Measurements from ENCODE around the gene NDOR1. TPM values are rescaled to one million over a fixed set of nuclear protein-coding genes. Genes with fewer than 3 reads are reported as not detected.
A peak's percentile ranks its signal among the peaks of the same experiment; 100 is the strongest.

Gene NDOR1
- total RNA-seq, 1 donor from 2014 or later: 28.0 TPM

DNA sequence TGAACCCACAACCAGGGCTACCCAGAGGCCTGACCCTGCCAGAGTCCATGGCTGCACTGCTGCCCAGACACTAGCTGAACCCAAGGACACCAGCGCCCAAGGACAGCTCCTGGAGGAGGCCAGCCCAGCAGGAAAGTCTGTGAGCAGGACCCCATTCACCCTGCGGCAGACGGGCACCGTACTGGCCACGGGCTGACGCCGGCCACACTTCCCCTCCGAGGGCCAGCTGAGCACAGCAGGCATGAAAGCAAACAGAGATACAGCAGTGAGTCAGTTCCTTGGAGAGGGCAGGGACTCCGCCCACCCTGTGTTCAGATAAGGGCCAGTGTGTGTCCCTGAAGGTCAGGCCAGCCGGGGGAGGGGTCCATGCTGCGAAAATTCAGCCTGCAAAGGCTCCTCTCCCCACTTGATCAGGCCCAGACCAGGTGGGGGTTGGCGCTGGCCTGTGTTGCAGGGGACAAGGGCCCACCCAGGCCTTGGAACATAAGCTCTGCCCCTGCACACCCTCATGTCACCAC, 13.3 kb downstream of the NDOR1 start:
- Mint-ChIP-seq H3K4me1 (ENCODE audit: unreplicated experiment) (peaks cover 3% of the 10 kb centered on the region), H3K4me3 (peak overlapping the region; percentile 31), H3K27me3 (no peaks in the 10 kb centered on the region), H3K27ac (peak overlapping the region; percentile 43), H3K36me3 (no peaks in the 10 kb centered on the region), H3K9me3 (no peaks in the 10 kb centered on the region)
- DNase-seq (ENCODE audit: extremely low spot score, unreplicated experiment): no peak
- TF ChIP-seq, protein P1, sequence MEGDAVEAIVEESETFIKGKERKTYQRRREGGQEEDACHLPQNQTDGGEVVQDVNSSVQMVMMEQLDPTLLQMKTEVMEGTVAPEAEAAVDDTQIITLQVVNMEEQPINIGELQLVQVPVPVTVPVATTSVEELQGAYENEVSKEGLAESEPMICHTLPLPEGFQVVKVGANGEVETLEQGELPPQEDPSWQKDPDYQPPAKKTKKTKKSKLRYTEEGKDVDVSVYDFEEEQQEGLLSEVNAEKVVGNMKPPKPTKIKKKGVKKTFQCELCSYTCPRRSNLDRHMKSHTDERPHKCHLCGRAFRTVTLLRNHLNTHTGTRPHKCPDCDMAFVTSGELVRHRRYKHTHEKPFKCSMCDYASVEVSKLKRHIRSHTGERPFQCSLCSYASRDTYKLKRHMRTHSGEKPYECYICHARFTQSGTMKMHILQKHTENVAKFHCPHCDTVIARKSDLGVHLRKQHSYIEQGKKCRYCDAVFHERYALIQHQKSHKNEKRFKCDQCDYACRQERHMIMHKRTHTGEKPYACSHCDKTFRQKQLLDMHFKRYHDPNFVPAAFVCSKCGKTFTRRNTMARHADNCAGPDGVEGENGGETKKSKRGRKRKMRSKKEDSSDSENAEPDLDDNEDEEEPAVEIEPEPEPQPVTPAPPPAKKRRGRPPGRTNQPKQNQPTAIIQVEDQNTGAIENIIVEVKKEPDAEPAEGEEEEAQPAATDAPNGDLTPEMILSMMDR (conservative IDR thresholded peaks at IDR 0.05): no peak

DNA sequence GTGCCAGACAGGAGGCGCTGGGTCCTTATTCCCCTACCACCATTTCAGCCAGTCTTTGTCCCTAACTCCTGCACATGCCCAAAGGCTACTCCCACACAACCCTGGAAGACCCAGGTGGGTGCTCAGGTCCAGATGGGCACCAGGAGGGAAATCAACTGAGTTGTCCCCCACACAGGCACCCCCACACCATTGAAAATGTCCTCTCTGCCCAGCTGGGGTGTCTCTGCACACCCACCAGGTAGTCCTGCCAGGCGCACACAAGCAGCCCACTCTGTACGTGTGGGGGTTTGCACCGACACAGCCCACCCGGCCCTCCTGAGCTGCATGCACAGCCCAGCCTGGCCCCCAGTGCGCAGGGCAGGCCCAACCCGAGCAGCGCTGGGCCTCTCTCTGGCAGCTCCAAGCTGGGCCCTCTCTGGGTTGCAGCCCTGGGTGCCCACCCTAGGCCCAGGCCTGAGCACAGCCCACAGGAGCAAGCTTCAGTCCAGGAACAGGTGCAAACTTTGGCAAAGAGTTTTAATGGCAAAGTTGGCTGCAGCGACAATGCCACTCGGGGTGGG, 14.3 kb downstream of the NDOR1 start:
- TF ChIP-seq, protein P1 (conservative IDR thresholded peaks at IDR 0.05): no peak
- DNase-seq (ENCODE audit: extremely low spot score, unreplicated experiment): no peak
- Mint-ChIP-seq H3K27me3 (no peaks in the 10 kb centered on the region), H3K27ac (no peak overlapping the region), H3K4me3 (peak overlapping the region; percentile 58), H3K4me1 (ENCODE audit: unreplicated experiment) (peaks cover 3% of the 10 kb centered on the region), H3K9me3 (no peaks in the 10 kb centered on the region), H3K36me3 (no peaks in the 10 kb centered on the region)

DNA sequence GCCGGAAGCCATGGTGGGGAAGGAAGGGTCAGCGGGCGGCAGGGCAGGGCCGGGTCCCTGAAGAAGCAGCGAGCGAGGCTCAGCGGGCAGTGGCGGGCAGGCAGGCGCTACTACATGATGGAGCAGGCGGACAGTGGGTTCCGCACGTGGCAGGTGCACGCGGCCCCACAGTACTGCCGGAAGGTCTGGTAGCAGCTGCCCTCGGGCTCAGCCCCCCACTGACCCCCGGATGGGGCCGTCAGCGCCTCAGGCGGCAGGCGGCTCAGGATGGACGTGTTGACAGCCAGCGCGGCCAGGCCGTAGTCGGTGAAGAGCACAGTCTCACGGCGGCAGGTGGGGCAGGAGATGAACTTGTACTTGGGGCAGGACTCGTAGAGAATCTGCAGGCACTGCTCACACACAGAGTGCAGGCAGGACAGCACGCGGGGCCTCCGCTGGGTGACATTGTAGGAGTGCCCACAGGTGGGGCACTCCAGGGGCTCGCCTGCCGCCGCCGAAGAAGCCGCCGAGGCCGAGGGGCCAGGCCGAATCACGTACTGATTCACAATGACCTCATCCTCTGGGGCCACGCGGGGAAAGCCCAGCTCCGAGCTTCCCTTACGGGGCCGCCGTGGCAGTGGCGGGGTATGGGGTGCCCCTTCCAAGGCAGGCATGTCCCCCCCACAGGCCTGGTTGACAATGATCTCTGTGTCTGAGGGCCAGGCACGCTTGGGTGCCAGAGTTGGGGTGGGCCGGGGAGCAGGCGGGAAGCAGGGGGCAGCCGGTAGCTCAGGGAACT, 15.0 kb downstream of the NDOR1 start:
- Mint-ChIP-seq H3K27ac (no peak overlapping the region), H3K4me3 (peak overlapping the region; percentile 58), H3K4me1 (ENCODE audit: unreplicated experiment) (peaks cover 3% of the 10 kb centered on the region), H3K27me3 (no peaks in the 10 kb centered on the region), H3K36me3 (no peaks in the 10 kb centered on the region), H3K9me3 (no peaks in the 10 kb centered on the region)
- no peak for DNase-seq (ENCODE audit: extremely low spot score, unreplicated experiment)
- TF ChIP-seq, protein P1 (conservative IDR thresholded peaks at IDR 0.05): no peak

DNA sequence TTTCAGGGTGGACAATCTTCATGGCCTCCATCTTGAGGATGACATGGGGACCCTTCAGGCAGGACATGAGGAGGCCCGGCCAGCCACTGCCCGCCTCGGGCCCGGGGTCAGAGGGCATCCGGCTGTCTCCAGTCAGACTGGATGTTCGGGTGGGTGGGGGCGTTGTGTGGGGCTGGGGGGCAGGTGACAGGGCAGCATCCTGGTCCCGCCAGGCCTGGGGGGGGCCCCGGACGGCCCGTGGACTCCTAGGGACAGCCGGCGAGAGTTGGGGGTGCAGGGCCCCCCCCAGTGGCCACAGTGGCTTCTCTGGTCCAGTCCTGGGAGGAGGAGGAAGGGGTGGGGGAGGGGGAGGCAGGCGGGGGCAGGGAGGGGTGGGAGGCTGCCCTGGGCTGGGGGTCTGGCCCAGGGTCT, 15.6 kb downstream of the NDOR1 start:
- H3K4me1 Mint-ChIP-seq (ENCODE audit: unreplicated experiment): peaks cover 3% of the 10 kb centered on the region

DNA sequence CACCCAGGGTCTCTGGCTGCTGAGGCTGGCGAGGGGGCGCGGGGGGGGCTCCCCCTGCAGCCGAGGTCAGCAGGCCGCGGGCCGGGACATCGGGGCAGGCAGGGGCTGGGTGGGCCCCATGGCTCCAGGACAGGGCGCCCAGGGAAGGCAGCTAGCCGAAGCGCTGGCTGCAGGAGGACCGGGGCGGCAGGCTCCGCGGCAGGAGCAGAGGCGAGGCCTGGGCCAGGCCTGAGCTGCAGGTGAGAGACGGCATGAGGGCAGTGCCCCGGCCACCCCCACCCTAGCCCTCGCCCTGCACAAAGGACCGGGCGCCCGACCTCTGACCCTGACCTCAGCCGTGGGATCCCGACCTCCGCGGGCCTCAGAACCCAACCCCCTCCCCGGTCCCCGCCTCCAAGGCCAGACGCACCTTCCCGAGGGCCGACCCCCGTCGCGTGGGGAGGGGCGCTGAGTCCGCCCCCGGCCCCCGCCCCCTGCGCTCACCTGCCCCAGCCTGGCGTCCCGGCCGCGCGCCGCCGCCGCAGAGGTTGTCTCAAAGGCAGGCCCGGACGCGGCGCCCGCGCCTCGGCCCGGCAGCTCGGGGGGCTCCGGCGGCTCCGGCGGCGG, 16.1 kb downstream of the NDOR1 start:
- no peaks in the 10 kb centered on the region for H3K36me3 Mint-ChIP-seq
- H3K9me3 Mint-ChIP-seq: no peaks in the 10 kb centered on the region
- DNase-seq (ENCODE audit: extremely low spot score, unreplicated experiment): no peak
- no peak overlapping the region for H3K27ac Mint-ChIP-seq
- H3K27me3 Mint-ChIP-seq: no peaks in the 10 kb centered on the region
- peaks cover 3% of the 10 kb centered on the region for H3K4me1 Mint-ChIP-seq (ENCODE audit: unreplicated experiment)
- TF ChIP-seq, protein P1 (conservative IDR thresholded peaks at IDR 0.05): no peak
- H3K4me3 Mint-ChIP-seq: no peak overlapping the region

More for the DNA sequence above, 15.6 kb downstream of the NDOR1 start:
- TF ChIP-seq, protein P1 (conservative IDR thresholded peaks at IDR 0.05): no peak
- Mint-ChIP-seq H3K27me3 (no peaks in the 10 kb centered on the region), H3K4me3 (peak overlapping the region; percentile 39), H3K27ac (no peak overlapping the region), H3K9me3 (no peaks in the 10 kb centered on the region), H3K36me3 (no peaks in the 10 kb centered on the region)
- no peak for DNase-seq (ENCODE audit: extremely low spot score, unreplicated experiment)

Measured in type B pancreatic cell (in vitro differentiated cells).